Dendritic cell treated with granulocyte-macrophage colony-stimulating factor and Interleukin-4, amounts not matched to agents 40 ng/mL and 50 ng/mL, for 4 days (primary cell): ENCODE measurements around the gene ERMARD.

Source experiments
- H3K27ac Mint-ChIP-seq: one replicate; pipeline ENCODE4 v1.8.0; 2022; ENCODE audit warnings: mild to moderate bottlenecking, mixed read lengths
- H3K27me3 Mint-ChIP-seq: one replicate; pipeline ENCODE4 v1.8.0; 2022; ENCODE audit warnings: mild to moderate bottlenecking, mixed read lengths
- H3K36me3 Mint-ChIP-seq: one replicate; pipeline ENCODE4 v1.8.0; 2022; ENCODE audit warnings: low read depth, mixed read lengths
- H3K4me1 Mint-ChIP-seq: one replicate; pipeline ENCODE4 v1.8.0; 2022; ENCODE audit warnings: low read depth, mixed read lengths
- H3K4me3 Mint-ChIP-seq: one replicate; pipeline ENCODE4 v1.8.0; 2022; ENCODE audit warnings: mild to moderate bottlenecking, moderate library complexity, mixed read lengths
- H3K9me3 Mint-ChIP-seq: one replicate; pipeline ENCODE4 v1.8.0; 2022; ENCODE audit warnings: mixed read lengths
- intact Hi-C: fragments of 100-400 bp; cut with micrococcal nuclease; formaldehyde crosslinking; loops from one replicate; pipeline ENCODE4 v1.15.0; 2022

Gene ERMARD

DNA sequence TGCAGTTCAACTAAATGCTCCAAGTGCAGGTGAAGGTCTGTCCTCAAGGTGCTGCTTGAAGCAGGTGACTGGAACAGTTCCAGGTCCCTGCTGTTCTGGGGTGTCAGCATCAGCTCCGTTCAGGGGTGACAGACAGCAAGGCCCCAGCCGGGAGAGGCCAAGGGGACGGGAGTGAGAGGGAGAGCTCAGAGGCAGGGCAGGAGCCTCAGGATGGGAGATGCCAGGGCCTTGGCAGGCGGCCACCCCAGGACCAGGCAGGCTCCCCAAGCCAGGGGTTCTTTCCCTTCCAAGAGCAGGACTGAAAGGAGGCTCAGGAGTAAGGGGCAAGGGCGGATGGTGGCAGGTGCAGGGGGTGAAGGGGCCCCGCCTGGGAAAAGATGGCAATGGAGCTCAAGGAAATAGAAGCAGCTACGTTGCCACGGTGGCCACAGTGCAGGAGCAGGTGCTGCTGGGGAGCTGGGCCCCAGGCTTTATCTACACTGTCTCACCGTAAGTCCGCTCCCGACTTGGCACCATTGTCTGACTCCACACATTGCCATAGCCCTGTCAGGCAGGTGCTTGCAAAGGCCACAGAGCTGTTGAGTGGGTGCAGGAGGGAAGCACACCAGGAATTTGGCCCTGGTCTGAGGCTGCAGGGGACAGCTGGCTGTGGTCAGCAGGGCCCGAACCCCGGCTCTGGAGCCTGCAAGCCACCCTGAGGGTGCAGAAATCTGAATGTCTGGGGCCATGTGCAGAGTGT lies 43.1 kb downstream of the ERMARD start:
- Mint-ChIP-seq H3K27ac (no peak overlapping the region), H3K36me3 (no peaks in the 10 kb centered on the region), H3K27me3 (peaks cover 23% of the 10 kb centered on the region), H3K9me3 (no peaks in the 10 kb centered on the region), H3K4me3 (no peak overlapping the region), H3K4me1 (peaks cover 13% of the 10 kb centered on the region)
- intact Hi-C loops: loop anchor here (5.0 kb wide), 1 partner anchor 723 kb away; no protein-coding TSS in a partner anchor

DNA sequence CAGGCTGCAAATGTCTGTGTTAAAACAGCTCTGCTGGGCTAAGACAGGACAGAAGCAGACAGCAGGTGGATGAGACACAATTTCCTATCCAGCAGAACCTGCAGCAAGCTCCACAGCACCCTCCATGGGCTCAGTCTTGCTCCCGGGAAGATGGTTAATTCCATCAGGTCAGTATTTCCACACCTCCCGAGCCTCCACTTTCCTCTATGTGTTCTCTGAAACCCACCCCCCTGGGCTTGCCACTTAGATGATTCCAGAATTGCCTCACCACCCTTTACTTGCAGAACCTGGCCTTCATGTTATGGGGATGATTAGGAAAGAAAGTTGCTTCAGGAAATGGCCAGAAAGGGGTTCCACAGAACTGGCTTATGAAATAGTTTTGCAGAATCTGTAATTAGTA lies 43.8 kb downstream of the ERMARD start:
- H3K27ac Mint-ChIP-seq: no peak overlapping the region
- H3K9me3 Mint-ChIP-seq: no peaks in the 10 kb centered on the region
- H3K27me3 Mint-ChIP-seq: peaks cover 17% of the 10 kb centered on the region
- no peak overlapping the region for H3K4me3 Mint-ChIP-seq
- H3K4me1 Mint-ChIP-seq: peaks cover 6% of the 10 kb centered on the region
- H3K36me3 Mint-ChIP-seq: no peaks in the 10 kb centered on the region
- intact Hi-C loops: no loop called here

DNA sequence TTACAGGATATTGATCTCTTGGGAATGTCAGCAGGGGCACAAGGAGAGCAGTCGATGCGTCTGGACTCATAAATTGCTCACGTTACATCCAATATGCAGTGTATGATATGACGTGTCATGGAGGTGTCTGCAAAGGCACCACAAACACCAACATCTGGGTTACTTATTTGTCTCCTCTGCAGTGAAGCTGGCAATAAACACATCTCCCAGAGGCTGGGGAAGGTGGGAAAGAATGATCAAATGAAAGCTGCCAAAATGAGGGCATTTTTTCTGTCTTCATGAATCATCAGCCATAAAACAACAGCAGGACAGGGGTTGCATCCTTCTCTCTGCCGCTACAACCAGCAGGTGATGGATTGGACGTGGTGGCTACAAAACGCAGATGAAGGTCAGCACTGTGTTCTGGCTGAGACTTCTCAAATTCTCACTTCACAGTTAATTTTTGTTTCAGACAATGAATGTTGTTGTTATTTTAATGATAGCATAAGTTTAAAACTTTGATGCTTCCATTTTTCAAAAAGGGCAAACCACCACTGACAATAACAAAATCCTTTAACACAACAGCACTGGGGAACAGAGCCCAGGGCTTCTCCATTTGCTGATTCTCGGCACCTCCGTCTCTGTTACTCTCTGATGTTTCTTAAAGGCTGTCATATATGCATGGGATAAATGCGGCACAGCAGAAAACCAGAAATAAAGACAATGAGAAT lies 47.5 kb downstream of the ERMARD start:
- H3K4me1 Mint-ChIP-seq: no peaks in the 10 kb centered on the region
- no peak overlapping the region for H3K27ac Mint-ChIP-seq
- peaks cover 1% of the 10 kb centered on the region for H3K27me3 Mint-ChIP-seq
- intact Hi-C loops: no loop called here
- no peak overlapping the region for H3K4me3 Mint-ChIP-seq
- H3K36me3 Mint-ChIP-seq: no peaks in the 10 kb centered on the region
- no peaks in the 10 kb centered on the region for H3K9me3 Mint-ChIP-seq

DNA sequence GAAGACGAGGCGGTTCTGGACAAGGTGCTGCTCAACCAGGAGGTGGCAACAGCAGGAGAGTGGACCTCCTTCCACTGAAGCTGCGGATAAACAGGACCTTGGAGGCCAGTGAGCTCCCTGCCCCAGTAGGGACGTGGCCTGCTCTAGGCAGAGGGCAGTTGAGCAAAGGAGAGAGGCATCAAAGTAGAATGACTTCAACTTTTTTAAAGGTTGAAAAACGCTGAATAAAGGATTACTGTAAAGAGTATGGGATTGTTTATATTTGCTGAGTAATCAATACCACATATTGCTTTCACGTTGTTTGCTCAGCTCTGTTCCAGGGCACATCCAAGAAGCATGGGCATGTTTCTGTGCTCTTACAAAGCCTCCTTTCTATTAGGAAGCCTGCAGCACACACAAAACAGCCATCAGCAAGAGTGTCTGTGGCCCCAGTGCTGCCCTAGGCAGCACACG lies 48.1 kb downstream of the ERMARD start:
- Mint-ChIP-seq H3K36me3 (no peaks in the 10 kb centered on the region), H3K27me3 (peaks cover 3% of the 10 kb centered on the region), H3K4me1 (no peaks in the 10 kb centered on the region), H3K27ac (no peak overlapping the region), H3K4me3 (no peak overlapping the region), H3K9me3 (no peaks in the 10 kb centered on the region)
- intact Hi-C loops: no loop called here

DNA sequence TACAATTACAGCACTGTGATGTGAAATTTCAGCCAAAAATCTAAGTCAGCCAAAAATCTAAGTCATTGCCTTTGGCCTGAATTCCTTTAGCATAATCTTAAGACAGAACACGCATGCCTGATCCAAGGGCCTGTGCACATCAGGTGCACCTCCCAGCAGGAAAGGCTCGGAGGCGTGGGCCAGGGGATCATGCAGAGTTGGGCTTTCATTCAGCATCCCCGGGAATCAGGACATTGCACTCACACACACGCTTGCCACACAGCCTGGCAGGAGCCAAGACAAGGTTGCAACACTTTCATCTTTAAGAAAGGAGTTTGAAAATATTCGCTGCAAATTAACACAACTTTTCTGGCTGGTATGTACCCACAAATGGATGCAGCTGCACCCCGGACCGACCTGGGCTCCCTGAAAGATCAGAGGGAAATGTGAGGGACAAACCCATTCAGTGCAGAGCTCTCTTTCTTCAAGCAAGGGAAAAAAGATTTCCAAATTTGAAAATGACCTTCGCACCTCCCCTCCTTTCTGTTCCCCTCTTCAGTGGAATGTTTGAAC lies 48.8 kb downstream of the ERMARD start:
- peaks cover 3% of the 10 kb centered on the region for H3K27me3 Mint-ChIP-seq
- no peaks in the 10 kb centered on the region for H3K9me3 Mint-ChIP-seq
- no peaks in the 10 kb centered on the region for H3K4me1 Mint-ChIP-seq
- H3K4me3 Mint-ChIP-seq: no peak overlapping the region
- H3K27ac Mint-ChIP-seq: no peak overlapping the region
- no peaks in the 10 kb centered on the region for H3K36me3 Mint-ChIP-seq
- intact Hi-C loops: no loop called here

DNA sequence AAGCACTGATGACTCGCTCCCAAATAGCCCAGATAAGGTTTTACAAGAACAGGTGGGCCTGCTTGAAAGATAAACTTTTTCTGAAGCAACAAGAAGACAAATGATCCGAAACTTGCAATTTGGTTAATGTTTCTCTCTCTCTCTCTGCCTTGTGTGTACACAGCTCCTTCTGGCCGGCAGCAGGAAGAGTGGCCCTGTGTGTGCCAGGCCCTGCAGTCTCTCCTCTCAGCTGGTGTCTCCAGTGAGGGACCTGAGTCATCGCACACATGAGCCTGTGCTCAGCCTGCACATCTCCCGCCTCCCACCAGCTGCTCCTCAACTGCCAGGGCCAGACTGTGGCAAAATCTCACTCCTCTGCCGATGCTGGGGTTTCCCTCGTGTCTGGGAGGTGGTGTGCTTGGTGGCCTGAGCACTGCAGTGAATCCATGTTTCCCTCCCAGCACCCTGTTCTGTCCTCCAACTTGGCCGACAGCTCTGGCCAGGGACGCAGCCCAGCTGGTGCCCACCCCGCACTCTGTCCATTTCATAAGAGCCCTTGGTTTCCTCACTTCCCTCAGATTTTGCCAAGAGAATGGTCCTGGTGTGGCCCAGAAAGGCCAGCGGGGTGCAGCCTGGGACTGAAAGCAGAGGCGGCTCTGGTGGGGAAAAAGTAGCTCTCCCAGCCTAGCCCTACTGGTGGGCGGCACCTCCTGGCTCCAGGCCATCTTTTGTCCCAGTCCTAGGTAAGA lies 49.4 kb downstream of the ERMARD start:
- Mint-ChIP-seq H3K4me1 (no peaks in the 10 kb centered on the region), H3K4me3 (no peak overlapping the region), H3K36me3 (no peaks in the 10 kb centered on the region), H3K27ac (no peak overlapping the region), H3K9me3 (no peaks in the 10 kb centered on the region), H3K27me3 (peaks cover 3% of the 10 kb centered on the region)
- intact Hi-C loops: no loop called here

DNA sequence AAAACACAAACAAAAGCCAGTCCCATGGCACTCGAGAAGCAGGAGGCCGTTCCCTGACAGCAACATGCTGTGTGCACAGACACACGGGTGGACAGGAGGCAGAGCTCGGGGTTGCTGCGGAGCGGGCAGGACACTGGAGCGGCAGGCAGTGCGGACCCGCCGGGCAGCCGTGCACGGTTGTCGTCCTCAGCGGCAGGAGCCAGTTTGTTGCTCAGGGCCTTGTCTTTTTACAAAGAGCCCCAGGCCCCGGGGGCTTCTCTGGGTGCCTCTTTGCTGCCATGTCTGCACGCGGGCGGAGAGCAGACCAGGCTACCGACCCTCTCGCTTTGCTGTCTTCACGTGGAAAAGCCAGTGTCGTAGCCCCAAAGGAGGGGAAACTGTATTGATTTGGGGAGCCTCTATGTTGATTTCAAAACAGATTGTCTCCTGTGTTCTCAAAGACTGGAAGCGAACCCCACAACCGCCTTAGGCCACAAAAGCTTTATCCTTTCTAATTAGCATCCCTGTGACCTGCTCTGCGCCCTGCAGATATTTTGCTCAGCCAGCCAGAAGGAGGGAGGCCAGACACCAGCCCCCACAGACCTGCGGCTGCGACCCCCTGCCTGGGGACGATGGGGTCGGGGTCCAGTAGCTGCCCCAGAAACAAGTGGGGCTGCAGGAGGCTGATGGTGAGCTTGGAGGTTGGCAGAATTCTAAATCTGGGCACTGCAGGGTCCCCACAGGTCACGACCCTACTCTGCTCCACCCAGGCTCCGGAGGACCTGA lies 50.2 kb downstream of the ERMARD start:
- H3K4me1 Mint-ChIP-seq: no peaks in the 10 kb centered on the region
- intact Hi-C loops: no loop called here
- H3K36me3 Mint-ChIP-seq: no peaks in the 10 kb centered on the region
- no peak overlapping the region for H3K4me3 Mint-ChIP-seq
- no peaks in the 10 kb centered on the region for H3K9me3 Mint-ChIP-seq
- no peak overlapping the region for H3K27ac Mint-ChIP-seq
- H3K27me3 Mint-ChIP-seq: peaks cover 4% of the 10 kb centered on the region

DNA sequence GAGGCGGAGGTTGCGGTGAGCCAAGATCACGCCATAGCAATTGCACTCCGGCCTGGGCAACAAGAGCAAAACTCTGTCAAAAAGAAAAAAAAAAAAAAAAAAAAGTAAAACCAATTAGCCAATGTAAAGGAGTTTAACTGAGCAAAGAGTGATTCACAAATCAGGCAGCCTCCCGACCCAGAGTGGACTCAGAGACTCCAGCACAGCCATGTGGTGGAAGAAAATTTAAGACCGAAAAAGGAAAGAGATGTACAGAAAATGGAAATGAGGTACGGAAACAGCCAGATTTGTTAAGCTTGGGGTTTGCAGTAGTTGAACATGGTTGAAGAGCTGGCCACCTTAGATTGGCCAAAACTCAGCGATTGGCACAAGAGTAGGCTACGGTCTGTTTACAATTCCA lies 51.4 kb downstream of the ERMARD start:
- Mint-ChIP-seq H3K27ac (no peak overlapping the region), H3K9me3 (no peaks in the 10 kb centered on the region), H3K4me3 (no peak overlapping the region), H3K4me1 (no peaks in the 10 kb centered on the region), H3K27me3 (peaks cover 6% of the 10 kb centered on the region), H3K36me3 (no peaks in the 10 kb centered on the region)
- intact Hi-C loops: no loop called here

DNA sequence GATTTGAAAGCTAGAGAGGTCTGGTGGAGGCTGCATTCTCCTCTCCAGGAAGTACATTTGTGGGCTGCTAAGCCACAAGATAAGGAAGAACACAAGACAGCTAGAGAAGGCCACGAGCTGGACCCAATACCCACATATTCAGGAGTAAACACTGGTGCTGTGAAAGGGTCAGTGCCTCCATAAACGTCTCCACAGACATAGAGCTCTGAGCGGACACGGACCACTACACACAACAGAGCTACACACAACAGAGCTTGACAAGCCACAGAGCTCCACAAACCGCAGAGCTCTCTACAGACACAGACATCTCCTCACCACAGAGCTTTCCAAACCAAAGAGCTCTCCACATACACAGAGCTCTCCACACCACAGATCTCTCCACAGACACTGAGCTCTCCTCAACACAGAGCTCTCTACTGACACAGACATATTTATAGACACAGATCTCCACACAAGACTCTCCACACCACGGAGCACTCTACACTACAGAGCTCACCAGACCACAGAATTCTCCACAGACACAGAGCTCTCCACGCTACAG lies 51.9 kb downstream of the ERMARD start:
- intact Hi-C loops: no loop called here
- H3K36me3 Mint-ChIP-seq: no peaks in the 10 kb centered on the region
- H3K9me3 Mint-ChIP-seq: no peaks in the 10 kb centered on the region
- H3K27ac Mint-ChIP-seq: no peak overlapping the region
- no peaks in the 10 kb centered on the region for H3K4me1 Mint-ChIP-seq
- no peak overlapping the region for H3K4me3 Mint-ChIP-seq
- peaks cover 4% of the 10 kb centered on the region for H3K27me3 Mint-ChIP-seq

DNA sequence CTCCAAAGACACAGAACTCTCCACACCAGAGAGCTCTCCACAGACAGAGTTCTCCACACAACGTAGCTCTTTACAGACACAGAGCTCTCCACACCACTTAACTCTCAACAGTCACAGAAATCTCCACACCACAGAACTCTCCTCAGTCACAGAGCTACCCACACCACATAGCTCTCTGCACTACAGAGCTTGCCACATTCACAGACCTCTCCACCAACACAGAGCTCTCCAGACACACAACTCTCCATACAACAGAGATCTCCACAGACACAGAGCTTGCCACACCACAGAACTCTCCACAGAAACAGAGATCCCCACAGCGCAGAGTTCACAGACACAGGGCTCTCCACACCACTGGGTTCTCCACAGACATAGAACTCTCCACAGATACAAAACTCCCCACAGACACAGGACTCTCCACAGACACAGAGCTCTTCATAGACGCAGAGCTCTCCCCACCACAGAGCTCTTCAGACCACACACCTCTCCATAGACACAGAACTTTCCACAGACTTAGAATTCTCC lies 52.5 kb downstream of the ERMARD start:
- intact Hi-C loops: no loop called here
- Mint-ChIP-seq H3K36me3 (no peaks in the 10 kb centered on the region), H3K9me3 (no peaks in the 10 kb centered on the region), H3K4me3 (no peak overlapping the region), H3K4me1 (no peaks in the 10 kb centered on the region), H3K27me3 (peaks cover 4% of the 10 kb centered on the region), H3K27ac (no peak overlapping the region)

DNA sequence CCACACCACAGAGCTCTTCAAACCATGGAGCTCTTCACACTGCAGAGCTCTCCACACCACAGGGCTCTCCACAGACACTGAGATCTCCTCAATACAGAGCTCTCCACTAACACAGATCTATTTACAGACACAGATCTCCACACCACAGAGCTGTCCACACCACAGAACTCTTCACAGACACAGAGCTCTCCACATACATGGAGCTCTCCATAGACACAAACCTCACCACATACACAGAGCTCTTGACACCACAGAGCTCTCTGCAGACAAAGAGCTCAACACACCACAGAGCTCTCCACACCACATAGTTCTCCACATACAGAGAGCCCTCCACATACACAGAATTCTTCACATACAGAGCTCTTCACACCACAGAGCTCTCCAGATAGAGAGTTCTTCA lies 53.0 kb downstream of the ERMARD start:
- Mint-ChIP-seq H3K27ac (no peak overlapping the region), H3K27me3 (peaks cover 4% of the 10 kb centered on the region), H3K9me3 (no peaks in the 10 kb centered on the region), H3K4me3 (no peak overlapping the region), H3K4me1 (no peaks in the 10 kb centered on the region), H3K36me3 (no peaks in the 10 kb centered on the region)
- intact Hi-C loops: no loop called here

DNA sequence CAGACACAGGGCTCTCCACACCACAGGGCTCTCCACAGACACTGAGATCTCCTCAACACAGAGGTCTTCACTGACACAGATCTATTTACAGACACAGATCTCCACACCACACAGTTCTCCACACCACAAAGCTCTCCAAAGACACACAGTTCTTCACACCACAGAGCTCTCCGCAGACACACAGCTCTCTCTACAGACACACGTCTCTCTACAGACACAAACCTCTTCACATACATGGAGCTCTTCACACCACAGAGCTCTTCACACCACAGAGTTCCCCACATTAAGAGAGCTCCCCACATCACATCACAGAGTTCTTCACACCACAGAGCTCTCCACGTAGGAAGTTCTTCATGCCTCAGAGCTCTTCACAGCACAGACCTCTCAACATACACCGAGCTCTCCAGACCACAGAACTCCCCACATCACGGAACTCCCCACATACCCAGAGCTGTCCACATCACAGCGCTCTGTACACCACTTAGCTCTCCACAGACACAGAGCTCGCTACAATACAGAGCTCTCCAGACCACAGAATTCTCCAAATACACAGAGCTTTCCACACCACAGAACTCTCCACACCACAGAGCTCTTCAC lies 53.9 kb downstream of the ERMARD start:
- H3K36me3 Mint-ChIP-seq: no peaks in the 10 kb centered on the region

DNA sequence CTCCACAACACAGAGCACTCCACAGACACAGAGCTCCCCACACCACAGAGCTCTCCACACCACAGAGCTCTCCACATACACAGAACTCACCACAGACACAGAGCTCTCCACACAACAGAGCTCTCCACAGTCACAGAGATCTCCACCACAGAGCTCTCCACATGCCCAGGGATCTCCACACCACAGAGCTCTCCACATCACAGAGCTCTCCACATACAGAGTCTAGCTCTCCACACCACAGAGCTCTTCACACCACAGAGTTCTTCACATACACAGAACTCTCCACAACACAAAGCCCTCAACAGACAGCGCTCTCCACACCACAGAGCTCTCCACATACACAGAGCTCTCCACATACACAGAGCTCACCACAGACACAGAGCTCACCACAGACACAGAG lies 55.3 kb downstream of the ERMARD start:
- no peaks in the 10 kb centered on the region for H3K4me1 Mint-ChIP-seq
- H3K27ac Mint-ChIP-seq: no peak overlapping the region
- peaks cover 4% of the 10 kb centered on the region for H3K27me3 Mint-ChIP-seq
- no peaks in the 10 kb centered on the region for H3K36me3 Mint-ChIP-seq
- H3K4me3 Mint-ChIP-seq: no peak overlapping the region
- intact Hi-C loops: no loop called here
- no peaks in the 10 kb centered on the region for H3K9me3 Mint-ChIP-seq

More for the DNA sequence above, 53.9 kb downstream of the ERMARD start:
- Mint-ChIP-seq H3K4me1 (no peaks in the 10 kb centered on the region), H3K27ac (no peak overlapping the region), H3K27me3 (peaks cover 4% of the 10 kb centered on the region), H3K9me3 (no peaks in the 10 kb centered on the region), H3K4me3 (no peak overlapping the region)
- intact Hi-C loops: no loop called here
